Loucy (cell line): ENCODE results near the gene SNCAIP.

Source experiments
- H2AFZ ChIP-seq: fragments of 200-600 bp; sonication (generic); 2 replicates; pipeline ENCODE4 v1.6.0; 2016; ENCODE audit warnings: antibody characterized with exemption, mild to moderate bottlenecking, low read length, moderate library complexity
- H3F3A ChIP-seq: fragments of 200-600 bp; 2 replicates; pipeline ENCODE4 v1.6.0; 2016; ENCODE audit warnings: antibody characterized with exemption, low read depth, mild to moderate bottlenecking
- H3K27me3 ChIP-seq: fragments of 200-600 bp; sonication (generic); 2 replicates; pipeline ENCODE4 v1.6.1; 2014; ENCODE audit warnings: low read length, mild to moderate bottlenecking; ENCODE audit not compliant: insufficient read depth, poor library complexity, severe bottlenecking
- H3K36me3 ChIP-seq: fragments of 200-600 bp; sonication (generic); 2 replicates; pipeline ENCODE4 v1.6.1; 2016; ENCODE audit warnings: low read length; ENCODE audit not compliant: insufficient read depth
- H3K4me1 ChIP-seq: fragments of 200-600 bp; sonication (generic); 2 replicates; pipeline ENCODE4 v1.5.1; 2014; ENCODE audit warnings: low read length, mild to moderate bottlenecking; ENCODE audit not compliant: insufficient read depth, poor library complexity, severe bottlenecking
- H3K4me2 ChIP-seq: fragments of 200-600 bp; sonication (generic); 2 replicates; pipeline ENCODE4 v1.6.0; 2014; ENCODE audit warnings: antibody characterized with exemption, low read length, low read depth, mild to moderate bottlenecking; ENCODE audit not compliant: poor library complexity, severe bottlenecking
- H3K4me3 ChIP-seq: fragments of 200-600 bp; sonication (generic); 2 replicates; pipeline ENCODE4 v1.5.1; 2014; ENCODE audit warnings: low read length, mild to moderate bottlenecking, mixed read lengths; ENCODE audit not compliant: poor library complexity, severe bottlenecking
- H3K79me2 ChIP-seq: fragments of 200-600 bp; sonication (generic); 2 replicates; pipeline ENCODE4 v1.6.1; 2014; ENCODE audit warnings: low read length; ENCODE audit not compliant: insufficient read depth
- H3K9ac ChIP-seq: fragments of 200-600 bp; sonication (generic); 2 replicates; pipeline ENCODE4 v1.6.0; 2014; ENCODE audit warnings: mild to moderate bottlenecking, low read depth, low read length, moderate library complexity; ENCODE audit not compliant: poor library complexity, severe bottlenecking
- H3K9me2 ChIP-seq: fragments of 200-600 bp; sonication (generic); replicated peaks from 2 replicates; pipeline ENCODE4 v1.6.1; 2016; ENCODE audit warnings: low read depth, low read length, mixed read lengths
- H3K9me3 ChIP-seq: fragments of 200-600 bp; sonication (generic); 2 replicates; pipeline ENCODE4 v1.6.1; 2014; ENCODE audit warnings: mild to moderate bottlenecking, antibody characterized with exemption, low read length, low read depth; ENCODE audit not compliant: insufficient read depth
- H4K20me1 ChIP-seq: fragments of 200-600 bp; sonication (generic); 2 replicates; pipeline ENCODE4 v1.6.0; 2014; ENCODE audit warnings: antibody characterized with exemption, low read length, mild to moderate bottlenecking; ENCODE audit not compliant: insufficient read depth, poor library complexity, severe bottlenecking
- CTCF ChIP-seq: fragments of 200-600 bp; sonication (generic); conservative IDR thresholded peaks from 2 replicates; pipeline ENCODE4 v1.5.1; 2014; ENCODE audit warnings: mild to moderate bottlenecking, antibody characterized with exemption, low read length
- EZH2phosphoT487 ChIP-seq: fragments of 200-600 bp; IDR thresholded peaks from 2 replicates; pipeline ENCODE4 v1.6.1; 2018; ENCODE audit warnings: antibody characterized with exemption, mild to moderate bottlenecking, moderate library complexity, borderline replicate concordance

The SNCAIP gene

DNA sequence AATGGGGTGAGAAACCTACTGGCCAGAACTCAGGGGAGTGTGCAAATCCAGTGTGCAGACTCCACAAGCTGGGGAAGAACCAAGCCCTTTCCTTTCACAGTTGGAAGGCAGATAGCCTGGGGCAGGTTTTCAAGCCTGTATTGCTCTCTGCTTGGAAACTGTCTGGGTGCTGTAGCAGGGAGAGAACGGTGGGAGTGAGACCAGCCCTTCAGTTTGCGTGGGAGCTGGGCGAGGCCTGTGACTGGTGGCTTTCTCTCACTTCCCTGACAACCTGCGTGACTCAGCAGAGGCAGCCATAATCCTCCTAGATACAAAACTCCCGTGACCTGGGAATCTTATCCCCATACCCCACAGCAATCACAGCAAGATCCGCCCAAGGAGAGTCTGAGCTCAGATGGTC is 44.9 kb upstream of the SNCAIP start:
- H3K79me2 ChIP-seq: no peaks in the 10 kb centered on the region
- no peak overlapping the region for H3K4me2 ChIP-seq
- no peaks in the 10 kb centered on the region for H3K36me3 ChIP-seq
- no peaks in the 10 kb centered on the region for H3K4me1 ChIP-seq
- no peaks in the 10 kb centered on the region for H4K20me1 ChIP-seq
- no peak overlapping the region for H3K9ac ChIP-seq
- no peaks in the 10 kb centered on the region for H3K9me2 ChIP-seq
- no peak overlapping the region for H3K4me3 ChIP-seq
- no peak for TF ChIP-seq CTCF
- TF ChIP-seq EZH2phosphoT487: no peak
- H3F3A ChIP-seq: no peaks in the 10 kb centered on the region
- no peaks in the 10 kb centered on the region for H3K9me3 ChIP-seq
- H3K27me3 ChIP-seq: no peaks in the 10 kb centered on the region
- H2AFZ ChIP-seq: no peak overlapping the region

DNA sequence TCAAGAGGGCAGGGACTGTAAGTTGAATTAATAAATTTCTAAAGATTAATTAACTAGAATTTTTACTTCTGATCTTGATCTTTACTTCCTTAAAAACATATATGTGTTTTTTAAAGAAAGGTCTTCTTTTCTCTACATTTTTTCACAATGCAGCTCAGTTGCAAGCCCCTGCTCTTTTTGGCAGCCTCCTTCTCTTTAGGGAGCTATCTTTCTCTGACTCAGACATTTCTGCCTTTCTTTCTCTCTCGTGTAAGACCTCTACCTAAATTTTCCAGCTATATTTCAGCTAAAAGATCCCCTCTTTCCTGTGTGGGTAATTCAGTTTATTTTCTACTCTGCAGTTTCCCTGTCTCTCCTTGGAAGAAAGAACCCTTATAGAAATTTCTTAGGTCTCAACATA is 38.3 kb upstream of the SNCAIP start:
- Histone ChIP-seq H3K79me2 (no peaks in the 10 kb centered on the region), H3K4me3 (no peak overlapping the region), H3K9me2 (no peaks in the 10 kb centered on the region), H3K27me3 (no peaks in the 10 kb centered on the region), H3K4me2 (no peak overlapping the region), H3K36me3 (no peaks in the 10 kb centered on the region), H4K20me1 (no peaks in the 10 kb centered on the region), H3K9me3 (no peaks in the 10 kb centered on the region), H3F3A (no peaks in the 10 kb centered on the region), H3K4me1 (no peaks in the 10 kb centered on the region), H2AFZ (no peak overlapping the region), H3K9ac (no peak overlapping the region)
- TF ChIP-seq EZH2phosphoT487: no peak
- TF ChIP-seq CTCF: no peak

GRCh38 chr5:122283592-122283991 is 28.4 kb upstream of the SNCAIP start:
- no peaks in the 10 kb centered on the region for H3K79me2 ChIP-seq
- H3K4me3 ChIP-seq: no peak overlapping the region
- no peaks in the 10 kb centered on the region for H4K20me1 ChIP-seq
- no peaks in the 10 kb centered on the region for H3K9me2 ChIP-seq
- no peaks in the 10 kb centered on the region for H3K9me3 ChIP-seq
- TF ChIP-seq EZH2phosphoT487 (no peak), CTCF (no peak)
- no peaks in the 10 kb centered on the region for H3K36me3 ChIP-seq
- no peaks in the 10 kb centered on the region for H3F3A ChIP-seq
- H2AFZ ChIP-seq: no peak overlapping the region
- H3K4me1 ChIP-seq: no peaks in the 10 kb centered on the region
- H3K4me2 ChIP-seq: no peak overlapping the region
- H3K9ac ChIP-seq: no peak overlapping the region
- no peaks in the 10 kb centered on the region for H3K27me3 ChIP-seq
